ENCODE results near the gene CYP2D6.
"Not testable (repeated sequence)": the region's sequence is repeated elsewhere in the genome, so short reads cannot be mapped to it uniquely, and the experiment has no call there.

CYP2D6 gene

DNA sequence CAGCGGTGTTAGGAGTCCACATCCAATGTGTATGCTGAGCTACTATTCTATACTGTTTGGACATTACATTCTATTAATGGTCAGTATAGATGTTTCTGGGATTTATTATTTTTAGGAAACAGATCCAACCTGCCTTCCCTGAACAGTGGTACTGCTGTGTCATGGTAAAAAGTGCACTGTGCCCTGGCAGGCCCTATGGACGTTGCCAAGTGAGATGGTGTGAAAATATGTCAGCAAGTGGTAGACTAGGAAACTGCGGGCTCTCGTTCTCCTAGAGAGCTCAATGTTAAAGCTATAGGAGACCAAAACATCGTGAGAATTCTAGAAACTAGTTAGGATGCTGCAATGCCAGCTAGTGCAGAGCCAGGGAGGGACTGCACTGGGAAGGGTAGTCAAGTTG, 26.0 kb upstream of the CYP2D6 start:
- DNase-seq = no peak

DNA sequence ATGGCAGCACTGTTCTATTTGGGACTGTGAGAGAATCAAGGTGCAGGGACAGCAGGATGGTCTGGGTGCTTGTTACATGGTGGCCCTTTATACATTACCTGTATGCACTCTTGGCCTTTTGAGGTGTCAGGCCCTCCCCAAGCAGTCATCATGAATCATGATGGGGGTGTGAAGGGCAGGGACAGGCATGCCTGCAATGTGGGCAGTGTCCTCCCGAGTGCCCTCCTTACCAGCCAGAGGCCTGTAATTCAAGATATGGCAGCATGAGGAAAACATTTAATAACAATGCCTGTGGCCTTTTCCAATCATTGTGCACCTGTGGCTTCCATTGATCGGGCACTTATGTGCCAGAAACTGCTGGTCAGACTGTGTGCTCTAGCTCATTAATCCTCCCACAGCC, 25.5 kb upstream of the CYP2D6 start:
- DNase-seq = no peak

DNA sequence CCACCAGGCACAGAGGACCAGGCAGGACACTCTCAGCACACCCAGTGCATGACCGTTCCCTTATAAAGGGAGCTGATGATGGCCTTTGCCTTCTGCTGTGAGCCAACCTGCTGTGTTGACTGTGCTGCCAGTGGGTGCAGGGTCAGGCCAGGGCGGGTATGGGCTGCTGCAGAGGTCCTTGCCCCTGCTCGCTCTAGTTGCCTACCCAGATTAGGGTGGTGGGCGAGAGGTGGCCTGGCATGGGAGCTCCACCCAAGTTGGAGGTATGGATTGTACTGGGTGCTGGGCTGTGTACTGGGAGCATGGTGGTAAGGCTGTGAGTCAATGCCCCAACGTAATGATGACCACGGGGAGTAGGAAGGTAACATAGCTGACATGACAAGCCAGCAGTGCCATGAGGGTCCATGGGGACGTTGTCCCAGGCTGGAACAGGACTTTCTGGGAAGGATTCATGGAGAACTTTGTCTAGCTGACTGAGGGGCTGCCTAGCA, 24.5 kb upstream of the CYP2D6 start:
- DNase-seq = no peak

DNA sequence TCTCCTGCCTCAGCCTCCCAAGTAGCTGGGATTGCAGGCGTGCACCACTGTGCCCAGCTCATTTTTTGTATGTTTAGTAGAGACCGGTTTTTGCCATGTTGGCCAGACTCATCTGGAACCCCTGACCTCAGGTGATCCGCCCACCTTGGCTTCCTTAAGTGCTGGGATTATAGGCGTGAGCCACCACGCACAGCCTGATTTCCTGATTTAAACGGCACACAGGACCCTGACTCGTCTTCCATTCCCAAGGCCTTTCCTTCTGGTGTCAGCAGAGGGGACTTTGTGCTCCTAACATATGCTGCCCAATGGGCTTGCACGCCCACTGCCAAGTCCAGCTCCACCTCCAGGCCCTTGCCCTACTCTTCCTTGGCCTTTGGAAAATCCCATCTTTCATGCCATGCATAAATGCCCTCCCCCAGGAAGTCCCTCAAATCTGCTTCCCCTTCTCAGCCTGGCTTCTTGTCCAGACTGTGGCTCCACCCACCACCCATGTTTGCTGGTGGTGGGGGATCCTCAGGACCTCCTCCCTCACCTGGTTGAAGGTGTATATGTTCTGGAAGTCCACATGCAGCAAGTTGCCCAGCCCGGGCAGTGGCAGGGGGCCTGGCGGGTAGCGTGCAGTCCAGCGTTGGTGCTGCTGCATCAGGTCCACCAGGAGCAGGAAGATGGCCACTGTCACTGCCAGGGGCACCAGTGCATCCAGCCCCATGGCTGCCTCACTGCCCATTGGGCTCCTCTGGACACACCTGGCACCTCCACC, 23.9 kb upstream of the CYP2D6 start:
- no peak for DNase-seq

DNA sequence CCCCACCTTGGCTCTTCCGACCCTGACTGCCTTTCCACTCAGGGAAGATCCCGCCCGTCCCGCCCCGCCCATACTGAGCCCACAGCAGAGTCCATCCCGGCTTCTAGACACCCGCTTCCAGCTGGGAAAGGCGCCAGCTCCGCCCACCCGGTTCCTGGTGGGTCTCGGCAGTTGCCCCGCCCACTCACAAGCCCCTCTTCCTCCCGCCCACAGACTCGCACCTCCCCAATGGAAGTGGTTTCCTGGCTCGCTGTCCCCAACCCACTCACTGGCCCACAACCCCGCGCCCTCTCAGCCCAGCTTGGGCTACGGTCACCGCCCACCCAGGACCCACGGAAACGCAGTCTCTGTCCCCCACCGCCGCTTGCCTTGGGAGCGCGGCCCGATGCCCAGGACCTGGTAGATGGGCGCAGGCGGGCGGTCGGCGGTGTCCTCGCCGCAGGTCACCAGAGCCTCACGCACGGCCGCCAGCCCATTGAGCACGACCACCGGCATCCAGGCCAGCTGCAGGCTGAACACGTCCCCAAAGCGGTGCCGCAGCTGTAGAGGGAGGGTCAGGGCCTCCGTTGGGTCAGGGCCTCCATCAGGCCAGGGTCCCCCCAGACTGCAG, 22.2 kb upstream of the CYP2D6 start:
- DNase-seq = no peak

DNA sequence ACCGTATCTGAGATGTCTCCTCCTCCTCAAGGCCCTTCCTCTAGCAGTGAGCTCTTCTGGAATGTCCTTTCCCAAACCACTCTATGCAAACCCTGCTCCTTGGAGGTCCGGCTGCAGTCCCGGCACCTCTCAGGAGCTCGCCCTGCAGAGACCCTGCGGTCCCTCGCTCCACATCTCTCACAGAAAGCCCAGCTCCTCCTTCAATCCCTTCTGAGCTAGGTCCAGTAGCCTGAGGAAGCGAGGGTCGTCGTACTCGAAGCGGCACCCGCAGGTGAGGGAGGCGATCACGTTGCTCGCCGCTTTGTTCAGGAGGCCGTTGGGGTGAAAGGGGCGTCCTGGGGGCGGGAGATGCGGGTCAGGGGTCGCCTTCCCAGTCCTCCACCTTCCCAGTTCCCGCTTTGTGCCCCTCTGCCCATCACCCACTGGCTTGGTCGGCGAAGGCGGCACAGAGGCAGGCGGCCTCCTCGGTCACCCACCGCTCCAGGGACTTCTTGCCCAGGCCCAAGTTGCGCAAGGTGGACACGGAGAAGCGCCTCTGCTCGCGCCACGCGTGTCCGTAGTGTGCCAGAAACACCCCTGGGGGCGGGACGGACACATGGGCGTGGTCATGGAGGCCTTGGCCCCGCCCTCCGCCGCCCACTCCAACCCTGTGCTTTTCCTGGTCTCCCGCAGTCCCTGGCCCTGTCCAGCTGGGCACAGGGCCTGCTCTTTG, 21.5 kb upstream of the CYP2D6 start:
- no peak for DNase-seq

DNA sequence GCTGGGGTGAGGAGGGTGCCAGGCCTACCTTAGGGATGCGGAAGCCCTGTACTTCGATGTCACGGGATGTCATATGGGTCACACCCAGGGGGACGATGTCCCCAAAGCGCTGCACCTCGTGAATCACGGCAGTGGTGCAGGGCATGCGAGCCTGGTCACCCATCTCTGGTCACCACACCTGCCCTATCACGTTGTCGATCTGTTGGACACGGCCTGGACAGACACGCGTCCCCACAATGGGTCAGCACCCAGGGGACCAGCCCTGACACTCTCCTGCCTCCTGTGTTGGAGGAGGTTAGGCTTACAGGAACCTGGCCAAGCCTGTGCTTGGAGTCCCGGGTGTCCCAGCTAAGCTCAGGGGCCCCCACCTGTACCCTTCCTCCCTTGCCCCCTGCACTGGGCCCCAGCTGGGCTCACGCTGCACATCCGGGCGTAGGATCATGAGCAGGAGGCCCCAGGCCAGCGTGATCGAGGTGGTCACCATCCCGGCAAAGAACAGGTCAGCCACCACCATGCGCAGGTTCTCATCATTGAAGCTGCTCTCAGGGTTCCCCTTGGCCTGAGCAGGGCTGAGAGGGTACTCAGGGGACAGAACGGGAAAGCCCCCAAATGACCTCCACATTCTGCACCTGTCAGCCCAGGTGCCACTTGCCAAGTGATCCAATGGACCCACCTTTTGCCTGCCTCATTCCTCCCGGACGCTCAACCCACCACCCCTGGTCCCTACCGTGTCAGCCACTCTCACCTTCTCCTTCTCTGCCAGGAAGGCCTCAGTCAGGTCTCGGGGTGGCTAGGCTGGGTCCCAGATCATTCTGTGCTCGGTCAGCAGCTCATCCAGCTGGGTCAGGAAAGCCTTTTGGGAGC, 20.3 kb upstream of the CYP2D6 start:
- DNase-seq = no peak

DNA sequence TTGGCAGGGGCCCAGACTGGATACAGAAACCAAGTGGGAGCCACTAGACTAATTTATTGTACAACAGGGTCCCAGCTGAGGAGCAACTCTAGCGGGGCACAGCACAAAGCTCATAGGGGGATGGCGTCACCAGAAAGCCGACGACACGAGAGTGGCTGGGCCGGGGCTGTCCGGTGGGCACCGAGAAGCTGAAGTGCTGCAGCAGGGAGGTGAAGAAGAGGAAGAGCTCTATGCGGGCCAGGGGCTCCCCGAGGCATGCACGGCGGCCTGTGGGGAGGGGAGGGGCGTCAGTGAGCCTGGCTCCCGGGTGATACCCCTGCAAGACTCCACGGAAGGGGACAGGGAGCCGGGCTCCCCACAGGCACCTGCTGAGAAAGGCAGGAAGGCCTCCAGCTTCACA, 19.2 kb upstream of the CYP2D6 start:
- DNase-seq = not testable (repeated sequence)

DNA sequence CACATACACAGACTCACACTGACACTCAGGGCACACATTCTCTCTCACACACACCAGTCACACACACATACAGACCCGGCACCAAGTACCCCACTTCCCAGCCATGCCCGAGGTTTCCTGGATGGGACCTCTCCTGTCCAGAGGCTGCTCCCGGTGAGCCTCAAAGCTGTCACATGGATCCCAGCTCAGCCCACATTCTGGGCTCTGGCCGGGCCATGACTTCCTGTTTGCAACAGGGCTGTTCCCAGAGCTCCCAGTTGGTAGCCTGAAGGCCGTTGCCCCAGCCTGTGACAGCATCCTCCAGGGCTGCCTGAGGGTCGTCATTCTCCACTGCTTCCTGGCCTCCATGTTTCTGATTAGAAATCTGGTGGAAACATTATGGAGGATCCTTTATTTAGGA, 14.6 kb upstream of the CYP2D6 start:
- DNase-seq = no peak

DNA sequence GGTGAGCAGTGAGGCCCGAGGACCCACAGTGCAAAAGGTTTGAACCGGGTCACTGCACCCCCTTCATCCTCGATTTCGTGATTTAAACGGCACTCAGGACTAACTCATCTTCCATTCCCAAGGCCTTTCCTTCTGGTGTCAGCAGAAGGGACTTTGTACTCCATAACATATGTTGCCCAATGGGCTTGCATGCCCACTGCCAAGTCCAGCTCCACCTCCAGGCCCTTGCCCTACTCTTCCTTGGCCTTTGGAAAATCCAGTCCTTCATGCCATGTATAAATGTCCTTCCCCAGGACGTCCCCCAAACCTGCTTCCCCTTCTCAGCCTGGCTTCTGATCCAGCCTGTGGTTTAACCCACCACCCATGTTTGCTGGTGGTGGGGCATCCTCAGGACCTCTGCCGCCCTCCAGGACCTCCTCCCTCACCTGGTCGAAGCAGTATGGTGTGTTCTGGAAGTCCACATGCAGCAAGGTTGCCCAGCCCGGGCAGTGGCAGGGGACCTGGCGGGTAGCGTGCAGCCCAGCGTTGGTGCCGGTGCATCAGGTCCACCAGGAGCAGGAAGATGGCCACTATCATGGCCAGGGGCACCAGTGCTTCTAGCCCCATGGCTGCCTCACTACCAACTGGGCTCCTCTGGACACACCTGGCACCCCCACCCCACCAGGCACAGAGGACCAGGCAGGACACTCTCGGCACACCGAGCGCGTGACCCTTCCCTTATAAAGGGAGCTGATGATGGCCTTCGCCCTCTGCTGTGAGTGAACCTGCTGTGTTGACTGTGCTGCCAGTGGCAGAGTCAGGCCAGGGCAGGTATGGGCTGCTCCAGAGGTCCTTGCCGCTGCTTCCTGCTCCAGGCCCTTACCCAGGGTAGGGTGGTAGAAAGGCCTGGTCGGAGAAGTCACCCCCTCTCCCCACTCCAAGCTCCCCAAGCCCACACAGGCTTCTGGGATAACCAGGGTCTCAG, 13.5 kb upstream of the CYP2D6 start:
- DNase-seq = not testable (repeated sequence)

DNA sequence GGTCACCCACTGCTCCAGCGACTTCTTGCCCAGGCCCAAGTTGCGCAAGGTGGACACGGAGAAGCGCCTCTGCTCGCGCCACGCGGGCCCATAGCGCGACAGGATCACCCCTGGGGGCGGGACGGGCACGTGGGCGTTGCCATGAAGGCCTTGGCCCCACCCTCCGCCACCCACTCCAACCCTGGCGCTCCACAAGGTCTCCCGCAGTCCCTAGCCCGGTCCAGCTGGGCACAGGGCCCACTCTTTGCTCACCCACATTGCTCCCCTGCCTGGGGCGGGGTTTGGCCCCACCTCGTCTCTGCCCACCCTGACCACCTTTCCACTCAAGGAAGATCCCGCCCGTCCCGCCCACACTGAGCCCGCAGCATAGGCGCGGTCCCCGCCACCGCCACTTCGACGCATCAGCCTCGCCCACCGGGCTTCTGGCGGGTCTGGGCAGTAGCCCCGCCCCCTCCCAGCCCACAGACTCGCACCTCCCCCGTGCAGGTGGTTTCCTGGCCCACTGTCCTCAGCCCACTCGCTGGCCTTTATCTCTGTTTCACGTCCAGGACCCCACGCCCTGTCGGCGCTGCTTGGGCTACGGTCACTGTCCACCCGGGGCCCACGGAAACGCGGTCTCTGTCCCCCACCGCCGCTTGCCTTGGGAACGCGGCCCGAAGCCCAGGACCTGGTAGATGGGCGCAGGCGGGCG, 12.3 kb upstream of the CYP2D6 start:
- no peak for DNase-seq

DNA sequence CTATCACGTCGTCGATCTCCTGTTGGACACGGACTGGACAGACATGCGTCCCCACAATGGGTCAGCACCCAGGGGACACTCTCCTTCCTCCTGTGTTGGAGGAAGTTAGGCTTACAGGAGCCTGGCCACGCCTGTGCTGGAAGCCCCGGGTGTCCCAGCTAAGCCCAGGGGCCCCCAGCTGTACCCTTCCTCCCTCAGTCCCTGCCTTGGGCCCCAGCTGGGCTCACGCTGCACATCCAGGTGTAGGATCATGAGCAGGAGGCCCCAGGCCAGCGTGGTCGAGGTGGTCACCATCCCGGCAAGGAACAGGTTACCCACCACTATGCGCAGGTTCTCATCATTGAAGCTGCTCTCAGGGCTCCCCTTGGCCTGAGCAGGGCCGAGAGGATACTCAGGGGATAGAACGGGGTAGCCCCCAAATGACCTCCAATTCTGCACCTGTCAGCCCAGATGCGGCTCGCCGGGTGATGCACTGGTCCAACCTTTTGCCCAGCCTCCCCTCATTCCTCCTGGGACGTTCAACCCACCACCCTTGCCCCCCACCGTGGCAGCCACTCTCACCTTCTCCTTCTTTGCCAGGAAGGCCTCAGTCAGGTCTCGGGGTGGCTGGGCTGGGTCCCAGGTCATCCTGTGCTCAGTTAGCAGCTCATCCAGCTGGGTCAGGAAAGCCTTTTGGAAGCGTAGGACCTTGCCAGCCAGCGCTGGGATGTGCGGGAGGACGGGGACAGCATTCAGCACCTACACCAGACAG, 10.9 kb upstream of the CYP2D6 start:
- DNase-seq = not testable (repeated sequence)

DNA sequence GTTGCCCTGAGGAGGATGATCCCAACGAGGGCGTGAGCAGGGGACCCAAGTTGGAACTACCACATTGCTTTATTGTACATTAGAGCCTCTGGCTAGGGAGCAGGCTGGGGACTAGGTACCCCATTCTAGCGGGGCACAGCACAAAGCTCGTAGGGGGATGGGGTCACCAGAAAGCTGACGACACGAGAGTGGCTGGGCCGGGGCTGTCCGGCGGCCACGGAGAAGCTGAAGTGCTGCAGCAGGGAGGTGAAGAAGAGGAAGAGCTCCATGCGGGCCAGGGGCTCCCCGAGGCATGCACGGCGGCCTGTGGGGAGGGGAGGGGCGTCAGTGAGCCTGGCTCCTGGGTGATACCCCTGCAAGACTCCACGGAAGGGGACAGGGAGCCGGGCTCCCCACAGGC, 9.5 kb upstream of the CYP2D6 start:
- not testable (repeated sequence) for DNase-seq

DNA sequence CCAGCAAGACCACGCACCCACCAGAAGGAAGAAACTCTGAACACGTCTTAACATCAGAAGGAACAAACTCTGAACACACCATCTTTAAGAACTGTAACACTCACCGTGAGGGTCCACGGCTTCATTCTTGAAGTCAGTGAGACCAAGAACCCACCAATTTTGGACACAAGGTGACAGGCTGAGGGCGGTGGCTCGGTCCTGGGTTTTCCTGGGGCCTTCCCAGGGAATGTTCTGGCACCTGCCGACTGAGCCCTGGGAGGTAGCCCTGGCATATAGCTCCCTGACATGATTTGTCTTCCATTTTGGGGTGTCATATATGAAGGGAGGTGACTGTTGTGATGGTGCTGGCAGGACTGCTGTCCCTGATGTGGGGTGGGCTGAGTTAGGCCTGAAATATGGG, 8.9 kb upstream of the CYP2D6 start:
- not testable (repeated sequence) for DNase-seq

DNA sequence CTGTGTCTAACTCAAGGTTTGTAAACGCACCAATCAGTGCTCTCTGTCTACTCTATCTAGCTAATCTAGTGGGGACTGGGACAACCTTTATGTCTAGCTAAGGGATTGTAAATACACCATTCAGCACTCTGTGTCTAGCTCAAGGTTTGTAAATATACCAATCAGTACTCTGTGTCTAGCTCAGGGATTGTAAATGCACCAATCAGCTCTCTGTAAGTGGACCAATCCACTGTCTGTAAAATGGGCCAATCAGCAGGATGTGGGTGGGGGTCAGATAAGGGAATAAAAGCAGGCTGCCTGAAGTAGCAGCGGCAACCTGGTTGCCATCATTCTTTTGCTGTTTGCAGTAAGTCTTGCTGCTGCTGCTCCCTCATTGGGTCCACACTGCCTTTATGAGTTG, 8.4 kb upstream of the CYP2D6 start:
- no peak for DNase-seq

DNA sequence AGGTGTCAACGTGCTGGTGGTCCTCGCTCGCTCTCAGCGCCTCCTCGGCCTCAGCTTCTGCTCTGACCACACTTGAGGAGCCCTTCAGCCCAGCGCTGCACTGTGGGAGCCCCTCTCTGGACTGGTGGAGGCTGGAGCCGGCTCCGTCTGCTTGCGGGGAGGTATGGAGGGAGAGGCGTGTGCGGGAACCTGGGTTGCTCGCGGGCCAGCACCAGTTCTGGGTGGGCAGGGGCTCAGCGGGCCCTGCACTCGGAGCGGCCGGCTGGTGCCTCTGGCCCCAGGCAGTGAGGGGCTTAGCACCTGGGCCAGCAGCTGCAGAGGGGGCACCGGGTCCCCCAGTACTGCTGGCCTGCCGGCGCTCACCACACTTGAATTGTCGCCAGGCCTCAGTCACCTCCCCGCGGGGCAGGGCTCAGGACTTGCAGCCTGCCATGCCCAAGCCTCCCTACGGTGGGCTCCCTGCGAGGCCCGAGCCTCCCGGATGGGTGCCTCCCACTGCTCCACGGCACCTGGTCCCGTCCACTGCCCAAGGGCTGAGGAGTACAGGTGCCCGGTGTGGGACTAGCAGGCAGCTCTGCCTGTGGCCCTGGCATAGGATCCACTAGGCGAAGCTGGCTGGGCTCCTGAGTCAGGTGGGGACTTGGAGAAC, 7.6 kb upstream of the CYP2D6 start:
- no peak for DNase-seq

DNA sequence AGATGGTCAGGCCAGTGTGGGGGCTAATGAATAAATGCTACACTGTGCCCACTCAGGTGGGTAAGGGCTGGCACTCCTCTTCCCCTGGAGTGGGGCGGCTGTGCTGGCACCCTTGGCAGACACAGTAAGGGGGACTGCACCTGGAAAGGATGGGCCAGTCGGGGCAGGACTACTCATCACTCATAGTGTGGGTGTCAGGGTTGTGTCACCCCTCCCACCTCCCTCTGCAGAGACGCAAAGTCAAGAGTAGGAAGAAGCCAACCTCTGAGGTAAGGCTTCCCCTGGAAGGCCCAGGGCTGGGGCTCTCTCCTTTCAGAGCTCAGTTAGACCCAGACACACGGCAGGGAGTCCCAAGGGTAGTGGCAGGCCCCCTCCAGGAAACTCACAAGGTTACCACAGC, 5.1 kb upstream of the CYP2D6 start:
- not testable (repeated sequence) for DNase-seq

DNA sequence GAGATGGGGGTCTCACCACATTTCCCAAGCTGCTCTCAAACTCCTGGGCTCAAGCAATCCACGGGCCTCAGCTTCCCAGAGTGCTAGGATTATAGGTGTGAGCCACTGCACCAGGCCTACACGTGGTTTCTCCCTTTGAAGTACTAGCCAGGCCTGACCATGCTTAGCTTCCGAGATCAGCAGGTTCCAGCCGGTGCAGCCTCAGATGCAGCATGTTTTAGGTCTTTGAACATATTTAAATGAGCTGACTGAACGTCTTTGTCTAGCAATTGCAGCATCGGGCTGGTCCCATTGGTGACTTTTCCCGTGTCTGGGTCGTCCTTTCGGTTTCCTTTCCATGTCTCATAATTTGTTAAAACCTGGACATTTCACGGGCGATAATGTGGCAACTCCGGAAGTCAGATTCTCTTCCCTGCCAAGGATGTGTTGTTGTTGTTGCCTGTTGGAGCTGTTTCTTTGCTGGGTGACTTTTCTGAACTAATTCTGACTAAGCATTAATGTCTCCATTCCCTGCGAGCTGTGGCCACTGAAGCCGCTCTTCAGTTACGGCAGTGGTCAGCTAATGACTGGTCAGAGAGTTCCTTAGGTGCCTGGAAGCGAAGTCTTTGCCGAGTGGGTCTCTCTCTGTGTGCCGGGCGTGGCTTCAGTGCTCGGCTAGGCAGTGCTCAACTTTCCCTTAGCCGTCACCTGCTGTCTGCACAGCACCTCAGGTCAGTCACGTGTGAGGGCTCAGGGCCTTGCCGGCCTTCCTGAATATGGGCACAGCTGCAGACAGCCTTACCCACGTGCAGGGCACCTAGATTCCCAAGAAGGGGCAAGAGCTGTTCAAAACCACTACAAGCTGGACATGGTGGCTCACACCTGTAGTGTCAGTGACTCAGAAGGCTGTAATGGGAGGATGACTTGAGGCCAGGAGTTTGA, 3.8 kb upstream of the CYP2D6 start:
- no peak for DNase-seq

DNA sequence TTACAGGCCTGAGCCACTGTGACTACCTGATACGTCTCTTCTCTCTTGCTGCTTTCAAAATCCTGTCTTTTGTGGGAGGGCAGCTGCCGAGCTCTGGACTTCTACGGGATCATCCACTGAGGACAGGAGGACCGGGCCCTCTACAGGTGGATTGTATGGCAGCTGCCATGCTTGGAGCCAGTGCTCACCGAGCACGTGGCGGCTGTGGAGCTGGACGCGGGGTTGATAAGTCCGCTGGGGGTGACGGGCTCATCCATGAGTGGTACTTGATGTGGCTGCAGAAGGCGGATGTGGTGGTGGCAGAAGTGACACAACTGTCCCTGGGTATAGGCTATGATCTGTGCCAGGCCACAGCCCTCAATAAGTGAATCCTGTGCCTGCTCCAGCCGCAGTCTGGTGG, 1.8 kb upstream of the CYP2D6 start:
- DNase-seq = peak; percentile 3
